GM21390 (cell line): Measurements from ENCODE around the gene RIC8B.
"Not testable (repeated sequence)": the region's sequence is repeated elsewhere in the genome, so short reads cannot be mapped to it uniquely, and the experiment has no call there.

ENCODE experiments used
- ATAC-seq: cut with Tn5 transposase; IDR thresholded peaks from one replicate; pipeline ENCODE4 v1.9.1; 2021; ENCODE audit not compliant: unreplicated experiment

Gene RIC8B

GRCh38 chr12:106774005-106774807 is at the start of gene RIC8B:
RIC8B (plus strand) TSS chr12:106774682; CDS start chr12:106774746, 64 bp downstream.
- ATAC-seq: peak; percentile 87

- ATAC-seq: no peak
Measured at GRCh38 chr12:106724934-106725333, 49.5 kb upstream of the RIC8B start.

- not testable (repeated sequence) for ATAC-seq
Measured at GRCh38 chr12:106726603-106727202, 47.8 kb upstream of the RIC8B start.

DNA sequence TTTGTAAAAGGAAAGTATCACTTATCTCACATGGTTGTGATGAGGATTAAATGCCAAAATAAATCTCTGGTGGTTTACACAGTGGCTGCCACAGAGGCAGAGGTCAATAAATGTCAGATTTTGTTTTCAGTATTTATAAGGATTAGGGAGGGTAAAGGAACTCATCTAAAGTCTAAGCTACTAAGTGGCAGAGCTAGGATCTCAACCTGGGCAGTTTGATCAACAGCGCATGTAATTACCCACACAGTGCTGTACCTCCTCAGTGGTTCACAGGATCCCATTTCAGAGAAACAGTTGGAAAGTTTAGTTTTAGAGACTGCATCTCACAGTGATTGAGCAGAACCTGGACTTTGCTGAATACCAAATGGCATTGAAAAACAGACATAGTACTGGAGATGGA is 44.9 kb upstream of the RIC8B start:
- no peak for ATAC-seq

DNA sequence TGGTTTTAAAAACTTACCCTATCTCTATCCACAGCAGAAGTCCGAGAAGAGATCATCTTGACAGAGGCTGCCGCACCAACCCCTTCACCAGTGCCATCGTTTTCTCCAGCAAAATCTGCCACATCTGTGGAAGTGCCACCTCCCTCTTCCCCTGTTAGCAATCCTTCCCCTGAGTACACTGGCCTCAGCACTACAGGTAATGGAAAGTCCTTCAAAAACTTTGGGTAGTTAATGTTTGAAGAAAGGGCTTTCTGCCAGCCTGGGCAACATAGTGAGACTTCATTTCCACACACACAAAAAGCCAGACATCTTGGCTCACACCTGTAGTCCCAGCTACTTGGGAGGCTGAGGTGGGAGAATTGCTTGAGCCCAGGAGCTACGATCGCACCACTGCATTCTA is 41.6 kb upstream of the RIC8B start:
- ATAC-seq: no peak

- ATAC-seq: no peak
Measured at GRCh38 chr12:106733660-106734059, 40.8 kb upstream of the RIC8B start.

DNA sequence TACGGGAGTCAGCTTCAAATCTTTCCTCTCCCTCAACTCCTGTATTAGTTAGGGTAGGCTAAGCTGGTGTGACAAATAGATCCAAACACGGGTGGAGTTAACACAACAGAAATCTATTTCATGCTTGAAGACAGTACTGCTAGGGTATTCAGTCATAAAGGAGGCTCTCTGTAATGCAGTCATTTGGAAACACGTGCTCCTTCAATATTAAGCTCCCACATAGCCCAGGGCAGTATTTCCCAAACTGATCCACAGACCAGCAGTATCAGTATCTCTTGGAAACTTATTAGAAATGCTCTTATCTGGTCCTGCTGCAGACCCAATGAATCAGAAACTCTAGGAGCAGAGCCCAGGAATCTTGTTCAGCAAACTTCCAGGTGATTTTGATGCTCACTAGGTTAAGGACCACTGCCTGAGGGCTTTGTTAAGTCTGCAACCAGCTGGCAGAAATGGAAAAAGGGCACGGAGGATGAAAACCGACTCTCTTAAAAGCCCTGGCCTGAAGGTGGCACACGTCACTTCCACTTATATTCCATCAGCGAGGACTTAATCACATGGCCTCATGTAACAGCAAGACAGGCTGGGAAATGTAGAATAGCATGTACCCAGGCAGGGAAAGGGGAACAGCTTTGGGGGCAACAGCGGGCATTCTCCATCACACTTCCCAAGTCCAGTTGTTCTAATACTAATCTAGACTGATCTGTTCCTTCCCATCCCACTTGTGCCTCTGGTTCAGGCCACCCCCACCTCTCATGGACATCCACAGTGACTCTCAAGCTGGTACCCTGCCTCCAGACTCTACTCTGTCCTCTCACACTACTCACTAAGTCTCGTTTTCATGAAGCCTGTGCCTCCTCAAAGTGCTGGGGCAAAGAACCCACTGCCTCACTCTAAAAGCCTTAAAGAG is 38.2 kb upstream of the RIC8B start:
- ATAC-seq: no peak

- ATAC-seq: no peak
Measured at GRCh38 chr12:106739318-106739717, 35.2 kb upstream of the RIC8B start.

DNA sequence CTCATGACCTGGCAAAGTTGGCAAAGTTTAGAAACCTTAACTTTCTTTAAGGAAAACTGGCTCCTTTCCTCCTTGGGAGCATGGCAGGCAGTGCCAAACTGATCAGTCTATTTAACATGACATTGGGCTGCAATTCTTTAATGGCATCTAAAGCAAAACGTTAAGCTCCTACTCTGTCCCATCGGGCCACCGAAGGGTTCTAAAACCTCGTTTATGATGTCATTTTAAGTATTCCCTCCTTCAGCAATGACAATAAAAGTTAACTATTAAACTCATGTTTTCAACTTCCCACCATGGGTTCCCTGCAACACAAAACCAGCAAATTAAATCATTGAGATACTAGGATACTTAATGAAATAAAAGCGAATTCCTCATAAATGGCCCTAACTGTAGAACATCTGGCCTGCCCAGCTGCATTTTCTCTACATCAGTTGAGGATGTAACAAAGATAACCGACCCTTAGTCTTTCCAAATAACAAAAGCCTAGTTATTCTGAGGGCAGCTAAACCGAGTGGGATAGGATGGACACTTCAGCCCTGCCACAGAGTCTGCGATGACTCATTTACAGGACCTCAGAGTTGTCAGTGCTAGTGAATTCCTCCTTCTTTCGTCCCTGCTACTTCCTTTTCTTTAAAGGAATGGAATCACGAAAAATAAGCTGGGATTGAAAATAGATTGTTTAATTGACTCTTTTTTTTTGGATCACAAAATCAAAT is 34.5 kb upstream of the RIC8B start:
- ATAC-seq: no peak

DNA sequence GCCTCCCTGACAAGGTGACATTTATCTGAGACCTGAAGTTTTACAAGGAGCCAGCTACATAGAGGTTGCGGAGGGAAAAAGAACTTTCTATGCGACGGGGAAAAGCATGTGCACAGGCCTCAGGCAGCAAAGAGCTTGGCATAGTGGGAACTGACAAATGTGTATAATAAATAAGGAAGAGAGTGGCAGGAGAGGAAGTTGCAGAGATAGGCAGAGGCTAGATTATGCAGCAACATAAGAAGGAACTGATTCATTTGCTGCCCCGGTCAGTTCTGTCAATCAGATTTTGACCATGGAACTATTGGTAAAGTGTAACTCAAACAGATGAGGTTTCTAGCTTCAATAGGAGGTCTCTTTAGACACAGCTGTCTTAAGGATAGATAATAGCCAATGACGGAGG is 33.7 kb upstream of the RIC8B start:
- ATAC-seq: no peak

DNA sequence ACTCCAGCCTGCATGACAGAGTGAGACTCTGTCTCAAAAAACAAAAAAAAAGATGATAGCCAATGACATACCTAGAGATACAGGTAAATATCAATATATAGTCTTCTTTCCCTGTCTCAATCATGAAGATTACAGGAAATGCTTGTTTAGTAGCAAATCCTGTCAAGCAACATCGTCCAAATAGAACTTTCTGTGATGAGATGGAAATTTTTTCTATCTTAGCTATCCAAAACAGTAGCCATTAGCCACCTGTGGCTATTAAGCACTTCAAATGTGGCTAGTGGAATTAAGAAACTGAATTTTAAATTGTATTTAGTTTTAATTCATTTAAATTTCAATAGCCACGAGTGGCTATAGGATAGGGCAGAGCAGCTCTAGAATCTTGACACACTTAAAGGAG is 33.2 kb upstream of the RIC8B start:
- no peak for ATAC-seq

DNA sequence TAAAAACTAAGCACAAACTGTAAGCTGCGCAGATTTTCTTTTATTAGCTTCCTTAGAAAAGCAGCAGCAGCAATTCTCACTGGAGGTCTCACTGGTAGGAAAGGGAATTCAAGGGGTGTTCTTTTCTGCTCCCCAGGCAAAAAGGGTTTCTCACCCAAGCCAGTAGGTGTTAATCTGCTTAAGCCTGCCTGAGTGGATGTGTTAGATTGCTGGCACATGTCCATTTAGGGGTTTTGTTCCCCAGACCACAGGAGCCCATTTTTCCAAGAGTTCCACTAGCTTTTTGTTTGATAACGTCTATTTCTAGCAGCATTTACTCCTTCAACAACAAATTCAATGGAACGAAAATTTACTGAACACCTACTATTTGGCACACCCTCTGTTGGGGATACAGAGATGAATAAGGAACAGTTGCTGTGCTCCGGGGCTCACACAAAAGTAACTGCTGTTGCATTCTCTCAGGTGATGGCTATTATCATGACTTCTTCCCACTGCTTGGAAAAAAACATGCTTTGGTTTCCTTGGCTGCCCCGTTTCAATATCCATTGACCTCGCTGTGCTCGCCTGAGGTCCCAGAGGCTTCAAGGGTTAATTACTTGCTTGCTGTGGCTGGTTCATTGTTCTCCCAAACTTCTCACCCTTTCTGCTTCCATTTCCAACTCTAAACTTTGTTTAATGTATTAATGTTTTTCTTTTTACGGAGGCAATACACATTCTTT is 31.1 kb upstream of the RIC8B start:
- ATAC-seq: no peak

GRCh38 chr12:106744600-106744999 is 29.9 kb upstream of the RIC8B start:
- ATAC-seq: no peak

GRCh38 chr12:106745181-106745745 is 29.2 kb upstream of the RIC8B start:
- ATAC-seq: no peak

- ATAC-seq: no peak
Measured at GRCh38 chr12:106747973-106748436, 26.5 kb upstream of the RIC8B start.

DNA sequence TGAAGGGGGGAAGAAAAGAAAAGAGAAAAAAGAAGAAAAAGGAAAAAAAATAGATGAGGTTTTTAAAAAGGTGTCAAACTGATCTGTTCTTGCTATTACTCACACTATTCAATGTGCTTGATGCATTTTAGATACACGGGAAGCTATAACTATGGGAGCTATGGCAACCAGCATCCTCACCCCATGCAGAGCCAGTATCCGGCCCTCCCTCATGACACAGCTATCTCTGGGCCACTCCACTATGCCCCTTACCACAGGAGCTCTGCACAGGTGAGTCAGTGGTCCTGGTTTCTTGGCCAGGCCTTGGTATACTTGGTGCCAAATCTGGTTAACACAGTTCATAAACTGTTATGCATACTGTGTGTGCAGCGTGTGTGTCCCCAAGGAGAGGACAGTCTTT is 24.0 kb upstream of the RIC8B start:
- no peak for ATAC-seq

DNA sequence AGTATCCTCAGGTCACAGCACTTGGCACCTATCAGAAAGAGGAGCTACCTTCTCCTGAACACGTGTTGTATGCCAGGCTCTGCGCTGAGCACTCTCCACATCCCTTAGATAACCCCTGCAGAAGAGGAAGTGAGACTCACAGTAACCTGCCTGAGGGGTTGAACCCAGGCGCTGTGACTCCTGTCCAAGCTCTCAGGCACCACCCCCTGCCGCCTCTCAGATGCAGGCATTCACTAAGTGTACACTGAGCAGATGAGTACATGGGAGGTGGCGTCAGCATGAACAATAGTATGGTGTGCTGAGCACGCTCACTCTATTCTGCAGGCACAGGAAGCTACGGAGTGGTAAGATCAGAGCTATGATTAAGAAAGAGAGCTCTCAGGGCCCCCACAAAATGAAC is 21.0 kb upstream of the RIC8B start:
- peak; percentile 99 for ATAC-seq

- no peak for ATAC-seq
Measured at GRCh38 chr12:106754331-106754730, 20.2 kb upstream of the RIC8B start.

DNA sequence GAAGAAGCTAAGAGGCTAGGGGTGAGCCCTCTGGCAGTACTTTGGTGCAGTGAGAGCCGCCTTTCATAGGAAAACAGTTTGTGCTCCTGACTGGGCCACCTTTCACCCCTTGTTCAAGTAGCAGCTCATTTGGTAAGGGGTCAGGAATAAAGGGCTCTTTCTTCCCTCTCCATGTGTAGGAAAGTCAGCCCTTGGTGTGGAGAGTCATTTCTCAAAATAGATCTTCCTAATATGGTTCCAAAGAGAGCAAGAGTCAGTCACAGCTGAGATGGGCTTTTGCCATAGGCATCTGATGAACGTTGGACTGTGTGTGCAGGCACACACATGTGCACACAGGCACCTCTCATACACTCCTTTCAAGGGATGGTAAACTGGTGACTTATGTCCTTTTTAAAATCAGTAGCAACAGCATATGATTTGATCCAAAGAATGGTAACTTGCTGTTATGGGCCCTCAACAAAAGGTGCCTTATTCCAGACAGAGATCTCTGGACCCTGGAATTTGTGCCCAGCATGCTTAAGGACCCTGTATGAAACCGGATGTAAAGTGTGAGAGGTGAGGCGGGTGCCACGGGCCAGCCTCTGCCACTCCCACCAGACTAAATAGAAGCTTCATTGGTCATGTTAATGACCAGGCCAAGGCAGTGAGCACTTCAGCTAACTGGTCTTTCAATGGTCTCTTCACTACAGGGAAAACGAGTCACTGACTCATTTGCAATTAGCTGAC is 16.7 kb upstream of the RIC8B start:
- no peak for ATAC-seq
